PC-9 (cell line): Measurements from ENCODE around the gene ARCN1.

Experiments
- CTCF ChIP-seq: fragments of 200-600 bp; sonication (generic); conservative IDR thresholded peaks from 2 replicates; pipeline ENCODE4 v1.6.1; 2017; ENCODE audit warnings: mixed run types, antibody characterized with exemption, mild to moderate bottlenecking, moderate library complexity
- EZH2 ChIP-seq: fragments of 200-600 bp; sonication (generic); IDR thresholded peaks from 2 replicates; pipeline ENCODE4 v1.8.0; 2017; ENCODE audit warnings: antibody characterized with exemption, low read depth

- no peak for TF ChIP-seq EZH2
- no peak for TF ChIP-seq CTCF
These were observed 7.2 kb upstream of the ARCN1 start for GRCh38 chr11:118565051-118565450.
